GM18858 (cell line): ENCODE data around the gene BCAS3.
"Not testable (repeated sequence)": the region's sequence is repeated elsewhere in the genome, so short reads cannot be mapped to it uniquely, and the experiment has no call there.

Experiments
- ATAC-seq: cut with Tn5 transposase; IDR thresholded peaks from one replicate; pipeline ENCODE4 v1.9.1; 2021; ENCODE audit not compliant: unreplicated experiment

BCAS3 gene

DNA sequence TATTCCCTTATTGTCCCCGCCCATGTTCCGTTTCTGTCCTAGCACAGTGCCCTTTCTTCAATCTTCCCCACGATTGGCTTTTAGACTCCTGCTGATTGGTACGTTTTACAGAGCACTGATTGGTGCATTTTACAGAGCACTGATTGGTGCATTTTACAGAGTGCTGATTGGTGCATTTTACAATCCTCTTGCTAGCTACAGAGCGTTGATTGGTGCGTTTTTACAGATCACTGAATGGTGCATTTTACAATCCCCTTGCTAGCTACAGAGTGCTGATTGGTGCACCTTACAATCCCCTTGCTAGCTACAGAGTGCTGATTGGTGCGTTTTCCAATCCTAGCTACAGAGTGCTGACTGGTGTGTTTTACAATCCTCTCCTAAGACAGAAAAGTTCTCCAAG is 3.0 kb upstream of the BCAS3 start:
- ATAC-seq = not testable (repeated sequence)

DNA sequence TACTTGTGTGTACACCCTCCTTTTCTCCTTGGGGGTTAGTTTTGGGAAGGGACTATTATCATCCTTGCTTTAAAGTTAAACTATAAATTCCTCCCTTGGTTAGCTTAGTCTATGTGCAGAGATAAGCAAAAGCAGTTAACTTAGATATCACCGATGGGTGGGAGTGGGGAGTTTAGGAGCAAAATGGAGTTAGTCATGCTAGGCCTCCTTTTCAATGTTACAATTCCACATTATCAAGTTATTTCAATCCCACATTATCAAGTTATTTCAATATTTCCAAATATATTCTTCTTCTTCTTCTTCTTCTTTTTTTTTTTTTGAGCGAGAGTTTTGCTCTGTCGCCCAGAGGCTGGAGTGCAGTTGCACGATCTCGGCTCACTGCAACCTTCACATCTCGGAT is 1.7 kb upstream of the BCAS3 start:
- no peak for ATAC-seq

DNA sequence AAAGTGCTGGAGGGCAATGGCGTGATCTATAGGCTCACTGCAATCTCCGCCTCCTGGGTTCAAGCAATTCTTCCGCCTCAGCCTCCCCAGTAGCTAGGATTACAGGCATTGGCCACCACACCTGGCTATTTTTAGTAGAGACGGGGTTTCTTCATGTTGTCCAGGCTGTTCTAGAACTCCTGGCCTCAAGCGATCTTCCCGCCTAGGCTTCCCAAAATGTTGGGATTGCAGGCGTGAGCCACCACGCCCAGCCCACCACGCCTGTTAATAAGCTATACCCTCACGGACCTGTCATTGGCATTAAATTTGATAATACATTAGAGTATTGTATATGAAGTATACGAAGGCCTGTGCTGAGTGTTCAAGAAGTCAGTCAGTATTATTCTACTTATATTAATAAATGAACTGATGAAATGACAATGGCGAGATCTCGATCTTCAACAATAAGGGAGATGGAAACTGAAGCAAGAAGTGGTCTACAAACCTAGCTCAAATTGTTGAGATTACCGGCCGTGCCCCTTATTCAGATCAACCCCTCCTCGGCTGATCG is 818 bp upstream of the BCAS3 start:
- no peak for ATAC-seq

DNA sequence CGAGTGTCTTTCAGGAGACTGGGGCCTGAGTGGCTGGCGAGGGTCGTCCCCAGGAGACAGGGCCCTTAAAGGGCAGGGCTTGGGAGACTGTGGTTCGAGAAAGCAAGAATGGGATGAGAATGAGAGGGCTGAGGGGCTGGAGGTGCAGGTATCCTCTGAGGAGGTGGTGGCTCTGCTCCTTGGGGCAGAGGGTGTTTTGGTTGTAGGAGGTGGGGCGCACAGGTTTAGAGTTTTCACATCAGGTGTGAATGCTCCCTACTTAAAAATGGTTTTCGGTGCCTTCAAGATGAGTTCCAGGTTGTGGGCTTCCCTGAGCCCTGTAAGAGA is 430 bp downstream of the BCAS3 start:
- ATAC-seq = no peak

DNA sequence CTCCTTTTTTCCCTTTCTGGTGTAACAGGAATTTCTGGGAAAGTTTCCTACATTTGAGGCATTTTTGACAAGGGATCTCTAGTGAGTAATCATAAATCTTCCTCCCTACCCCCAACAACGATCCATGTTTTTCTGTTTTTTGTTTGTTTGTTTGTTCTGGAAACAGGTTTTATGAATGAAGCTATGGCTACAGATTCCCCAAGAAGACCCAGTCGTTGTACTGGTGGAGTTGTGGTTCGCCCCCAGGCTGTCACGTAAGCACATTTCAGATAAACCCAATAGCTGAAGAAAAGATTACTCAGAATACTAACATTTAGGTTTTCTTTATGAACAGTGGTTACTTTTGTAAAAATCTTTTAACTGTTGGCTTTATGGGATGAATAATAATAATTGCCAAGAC is 1.6 kb downstream of the BCAS3 start:
- ATAC-seq = no peak

DNA sequence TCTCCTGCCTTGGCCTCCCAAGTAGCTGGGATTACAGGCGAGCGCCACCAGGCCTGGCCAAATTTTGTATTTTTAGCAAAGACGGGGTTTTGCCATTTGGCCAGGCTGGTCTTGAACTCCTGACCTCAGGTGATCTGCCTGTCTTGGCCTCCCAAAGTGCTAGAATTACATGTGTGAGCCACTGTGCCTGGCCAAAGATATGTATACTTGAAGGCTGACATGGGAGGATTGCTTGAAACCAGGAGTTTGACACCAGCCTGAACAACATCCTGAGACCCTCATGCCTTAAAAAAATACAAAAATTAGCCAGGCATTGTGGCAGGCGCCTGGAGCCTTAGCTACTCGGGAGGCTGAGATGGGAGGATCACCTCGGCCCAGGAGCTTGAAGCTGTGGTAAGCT is 3.1 kb downstream of the BCAS3 start:
- no peak for ATAC-seq

DNA sequence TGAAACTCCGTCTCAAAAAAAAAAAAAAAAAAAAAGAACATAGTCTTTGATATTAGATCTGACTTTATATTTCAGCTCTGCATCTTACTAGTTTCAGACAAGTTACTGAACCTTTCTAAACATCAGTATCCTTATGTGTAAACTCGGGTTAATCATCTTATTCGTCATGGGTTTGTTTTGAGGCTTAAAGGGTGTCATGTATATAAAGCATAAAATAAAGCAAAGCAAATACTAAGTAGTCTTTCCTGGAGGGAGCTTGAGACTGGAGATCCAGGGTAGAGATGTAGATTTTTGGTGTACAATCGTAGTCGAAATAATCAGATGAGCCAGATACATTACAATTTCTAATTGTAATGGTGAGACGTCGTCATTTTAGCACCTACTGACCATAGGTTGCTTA is 7.8 kb downstream of the BCAS3 start:
- ATAC-seq = no peak

DNA sequence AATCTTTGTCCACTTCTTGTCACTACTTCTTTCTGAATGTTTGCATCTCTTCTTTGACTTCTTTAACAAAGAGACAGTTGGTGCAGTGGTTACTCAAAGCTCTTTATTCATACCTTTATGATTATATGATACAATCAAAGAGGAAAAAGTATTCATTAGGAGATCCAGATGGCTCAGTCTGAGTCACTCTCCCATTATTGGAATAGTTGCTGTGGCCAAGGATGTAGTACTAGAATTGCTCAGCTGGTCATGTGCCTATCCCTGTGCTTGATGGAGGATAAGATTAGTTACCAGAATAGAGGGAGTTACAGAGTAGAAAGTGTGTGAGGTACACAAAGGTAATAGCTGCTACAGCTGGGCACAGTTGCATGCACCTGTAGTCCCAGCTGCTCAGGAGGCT is 18.3 kb downstream of the BCAS3 start:
- no peak for ATAC-seq

DNA sequence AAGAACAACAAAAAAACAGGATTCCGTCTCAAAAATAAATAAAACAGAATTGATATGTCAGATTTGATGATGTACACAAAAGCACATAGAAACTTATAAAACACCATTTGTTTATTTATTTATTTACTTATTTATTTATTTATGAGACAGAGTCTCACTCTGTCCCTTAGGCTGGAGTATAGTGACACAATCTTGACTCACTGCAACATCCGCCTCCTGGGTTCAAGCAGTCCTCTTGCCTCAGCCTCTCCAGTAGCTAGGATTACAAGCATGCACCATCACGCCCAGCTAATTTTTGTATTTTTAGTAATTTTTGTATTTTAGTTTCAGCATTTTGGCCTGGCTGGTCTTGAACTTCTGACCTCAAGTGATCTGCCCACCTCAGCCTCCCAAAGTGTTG is 21.4 kb downstream of the BCAS3 start:
- no peak for ATAC-seq

DNA sequence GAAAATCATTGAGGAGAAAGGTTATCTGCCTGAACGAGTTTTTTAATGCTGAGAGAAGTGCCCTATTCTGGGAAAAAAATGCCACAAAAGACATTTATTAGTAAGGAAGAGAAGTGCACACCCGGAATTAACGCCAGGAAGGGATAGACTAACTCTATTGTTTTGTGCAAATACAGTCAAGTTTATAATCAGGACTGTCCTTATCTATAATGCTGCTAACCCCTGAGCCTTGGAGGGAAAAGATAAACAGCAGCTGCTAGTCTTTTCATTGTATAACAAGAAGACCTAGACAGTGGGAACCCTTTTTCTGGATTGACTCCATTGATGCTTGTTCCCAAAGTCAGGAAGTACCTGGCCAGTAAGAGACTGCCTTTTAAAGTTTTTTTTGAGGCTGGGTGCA is 26.5 kb downstream of the BCAS3 start:
- no peak for ATAC-seq

DNA sequence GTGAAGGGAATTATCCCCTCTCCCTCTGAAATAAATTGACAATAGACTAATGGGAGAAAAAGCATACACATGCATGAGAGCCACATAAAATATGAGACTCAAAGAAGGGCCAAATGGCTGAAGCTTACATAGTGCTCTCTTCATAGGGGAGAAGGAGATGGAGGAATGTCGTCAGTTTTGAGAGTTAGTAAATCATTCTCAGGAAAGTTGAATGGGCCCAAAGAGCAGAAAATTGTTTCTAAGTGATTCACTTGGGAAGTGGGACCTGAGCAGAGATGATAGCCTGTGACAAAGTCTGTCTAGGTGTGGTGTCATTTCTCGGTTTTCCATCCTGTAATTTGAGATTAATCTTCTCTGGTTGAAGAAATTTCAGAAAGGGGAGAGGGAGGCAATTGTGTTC is 35.0 kb downstream of the BCAS3 start:
- no peak for ATAC-seq

DNA sequence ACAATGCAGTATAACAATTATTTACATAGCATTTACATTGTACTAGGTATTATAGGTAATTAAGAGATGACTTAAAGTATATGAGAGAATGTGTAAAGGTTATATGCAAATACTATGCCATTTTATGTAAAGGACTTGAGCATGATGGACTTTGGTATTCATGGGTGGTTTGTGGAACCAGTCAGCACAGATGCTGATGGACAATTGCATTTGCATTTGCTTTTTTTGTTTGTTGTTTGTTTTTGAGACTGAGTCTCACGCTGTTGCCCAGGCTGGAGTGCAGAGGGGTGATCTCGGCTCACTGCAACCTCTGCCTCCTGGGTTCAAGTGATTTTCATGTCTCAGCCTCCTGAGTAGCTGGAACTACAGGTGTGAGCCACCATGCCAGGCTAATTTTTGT is 36.0 kb downstream of the BCAS3 start:
- no peak for ATAC-seq

DNA sequence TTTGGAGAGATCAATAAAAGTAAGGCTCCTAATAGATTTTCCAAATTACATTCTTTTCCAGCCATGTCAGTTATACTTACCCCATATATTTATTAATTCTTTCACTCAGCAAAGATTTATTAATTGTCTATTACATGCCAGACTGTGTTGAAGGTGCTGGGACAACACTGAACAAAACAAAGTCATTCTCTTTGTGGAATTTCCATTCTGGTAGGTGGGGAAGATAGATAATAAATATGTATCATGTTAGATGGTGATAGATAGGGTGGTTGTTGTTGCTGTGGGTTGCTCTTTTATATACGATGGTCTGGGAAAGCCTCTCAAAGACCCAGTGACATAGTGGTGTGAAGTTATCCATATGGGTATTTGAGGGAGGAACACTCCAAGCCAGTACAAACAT is 39.1 kb downstream of the BCAS3 start:
- no peak for ATAC-seq

DNA sequence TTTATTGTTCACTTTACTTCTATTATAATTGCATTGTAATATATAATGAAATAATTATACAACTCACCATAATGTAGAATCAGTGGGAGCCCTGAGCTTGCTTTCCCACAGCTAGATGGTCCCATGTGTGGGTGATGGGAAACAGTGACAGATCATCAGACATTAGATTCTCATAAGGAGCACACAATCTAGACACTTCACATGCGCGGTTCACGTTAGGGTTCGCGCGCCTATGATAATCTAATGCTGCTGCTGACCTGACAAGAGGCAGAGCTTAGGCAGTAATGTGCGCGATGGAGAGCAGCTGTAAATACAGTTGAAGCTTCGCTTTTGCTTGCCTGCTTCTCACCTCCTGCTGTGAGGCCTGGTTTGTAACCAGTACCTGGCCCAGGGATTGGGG is 40.2 kb downstream of the BCAS3 start:
- no peak for ATAC-seq

DNA sequence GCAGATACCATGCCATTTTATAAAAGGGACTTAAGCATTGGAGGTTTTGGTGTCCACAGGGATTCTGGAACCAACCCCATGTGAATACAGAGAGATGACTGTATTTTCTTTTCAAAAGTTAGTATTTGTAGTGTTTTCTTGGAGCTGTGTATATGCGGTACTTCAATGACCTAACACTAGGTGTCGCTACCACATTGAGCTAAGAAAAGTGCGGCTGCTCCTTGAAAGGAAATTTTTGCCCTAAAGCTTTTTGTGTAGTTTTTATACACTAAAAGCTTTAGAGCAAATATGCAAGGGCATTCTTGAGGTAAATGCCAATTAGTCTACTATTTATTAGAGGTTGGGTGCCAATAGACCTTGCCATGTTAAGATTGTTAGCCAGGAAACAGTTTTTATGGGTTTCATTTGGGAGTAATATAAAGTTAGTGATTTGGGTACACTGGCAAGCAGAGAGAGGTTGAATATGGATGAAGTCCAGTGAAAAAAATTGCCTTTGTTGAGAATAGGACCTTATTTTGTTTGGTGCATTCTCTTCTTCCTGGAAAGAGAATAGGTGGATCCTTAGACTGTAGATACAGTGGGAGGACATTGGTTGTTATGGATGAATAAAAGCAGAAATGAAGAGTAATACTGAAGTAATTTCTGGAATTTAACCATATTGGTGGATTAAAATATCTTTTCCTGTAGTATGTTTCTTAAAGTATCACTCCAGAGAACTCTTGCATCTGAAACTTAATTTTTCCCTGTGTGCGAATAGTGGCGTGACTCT is 43.3 kb downstream of the BCAS3 start:
- no peak for ATAC-seq

DNA sequence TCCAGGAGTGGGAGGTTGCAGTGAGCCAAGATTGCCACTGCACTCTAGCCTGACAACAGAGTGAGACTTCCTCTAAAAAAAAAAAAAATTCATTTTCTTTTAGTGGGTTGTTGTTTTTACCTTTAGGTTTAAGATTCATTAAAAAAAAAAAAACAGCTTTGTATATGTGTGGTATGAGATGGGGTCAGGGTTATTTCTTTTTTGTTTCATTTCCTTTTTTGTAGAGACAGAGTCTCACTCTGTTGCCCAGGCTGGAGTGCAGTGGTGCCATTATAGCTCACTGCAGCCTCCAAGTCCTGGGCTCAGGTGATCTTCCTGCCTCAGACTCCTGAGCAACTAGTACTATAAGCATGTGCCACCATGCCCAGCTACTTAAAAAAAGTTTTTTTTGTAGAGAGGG is 47.0 kb downstream of the BCAS3 start:
- peak; percentile 51 for ATAC-seq

DNA sequence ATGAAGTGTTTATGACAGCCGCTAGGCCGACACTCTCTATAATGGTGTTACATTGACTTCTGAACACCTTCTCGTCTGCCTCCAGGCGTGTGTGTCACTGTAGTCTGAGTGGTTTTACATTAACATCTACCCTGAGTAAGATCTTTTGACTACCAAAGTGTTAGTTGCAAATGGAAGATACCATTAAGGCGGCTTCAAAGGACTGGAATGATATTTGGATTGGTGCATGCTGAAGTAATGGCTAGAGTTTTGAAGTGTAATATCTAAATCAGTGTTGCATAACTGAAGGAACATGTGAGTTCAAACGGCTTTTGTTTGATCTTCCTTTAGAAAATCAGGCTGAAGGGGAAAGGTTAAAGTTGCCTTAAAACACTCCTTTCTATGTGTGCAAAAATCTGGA is 52.2 kb downstream of the BCAS3 start:
- ATAC-seq = no peak

DNA sequence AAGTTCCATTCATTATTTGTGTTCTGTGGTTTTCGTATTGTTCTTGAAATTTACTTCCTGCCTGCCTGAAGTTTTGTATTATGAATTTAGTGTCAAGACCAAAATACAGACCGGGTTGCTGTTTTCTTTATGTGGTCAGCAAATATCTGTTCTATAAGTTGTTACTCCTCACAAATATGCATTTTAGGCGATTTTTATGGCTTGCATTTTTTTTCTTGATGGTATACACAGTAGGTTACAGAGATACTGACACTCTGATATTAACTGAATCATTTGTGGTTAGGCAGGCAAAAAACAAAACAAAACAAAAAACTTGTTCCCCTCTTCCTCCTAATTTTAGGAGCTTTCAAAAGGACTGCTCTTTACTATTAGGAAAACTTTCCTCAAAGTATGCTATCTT is 52.6 kb downstream of the BCAS3 start:
- no peak for ATAC-seq

DNA sequence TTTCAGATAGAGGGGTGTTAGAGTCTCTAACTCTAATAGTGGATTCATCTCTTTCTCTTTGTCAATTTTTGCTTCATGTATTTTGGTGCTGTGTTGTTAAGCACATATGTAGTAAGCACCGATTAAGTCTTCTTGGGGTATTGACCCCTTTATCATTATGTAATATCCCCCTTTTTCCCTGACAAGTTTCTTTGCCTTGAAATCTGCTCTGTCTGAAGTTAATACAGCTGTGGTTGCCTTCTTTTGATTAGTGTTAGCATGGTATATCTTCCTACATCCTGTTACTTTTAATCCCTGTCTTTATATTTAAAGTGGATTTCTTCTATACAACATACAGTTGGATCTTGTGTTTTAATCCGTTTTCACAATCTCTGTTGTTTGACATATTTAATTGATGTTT is 60.6 kb downstream of the BCAS3 start:
- no peak for ATAC-seq

DNA sequence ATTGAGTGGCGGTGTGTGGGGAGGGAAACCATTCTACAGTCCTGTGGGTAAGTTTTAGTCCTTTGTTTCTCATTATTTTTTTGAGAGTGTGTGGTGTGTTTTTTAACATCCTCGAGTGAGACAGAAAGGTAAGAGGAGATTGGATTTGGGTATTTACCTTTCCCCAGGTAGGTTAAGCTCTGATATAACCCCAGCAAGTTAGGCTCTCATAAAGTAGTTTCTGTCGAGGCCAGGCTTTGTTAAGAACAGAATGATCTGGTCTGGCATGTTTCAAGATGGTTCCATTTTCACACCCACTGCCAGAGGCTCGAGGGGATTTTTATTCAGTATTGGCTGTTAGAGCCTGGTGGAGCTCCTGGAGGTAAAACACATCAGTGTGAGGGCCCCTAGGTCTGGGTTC is 62.9 kb downstream of the BCAS3 start:
- ATAC-seq = no peak

DNA sequence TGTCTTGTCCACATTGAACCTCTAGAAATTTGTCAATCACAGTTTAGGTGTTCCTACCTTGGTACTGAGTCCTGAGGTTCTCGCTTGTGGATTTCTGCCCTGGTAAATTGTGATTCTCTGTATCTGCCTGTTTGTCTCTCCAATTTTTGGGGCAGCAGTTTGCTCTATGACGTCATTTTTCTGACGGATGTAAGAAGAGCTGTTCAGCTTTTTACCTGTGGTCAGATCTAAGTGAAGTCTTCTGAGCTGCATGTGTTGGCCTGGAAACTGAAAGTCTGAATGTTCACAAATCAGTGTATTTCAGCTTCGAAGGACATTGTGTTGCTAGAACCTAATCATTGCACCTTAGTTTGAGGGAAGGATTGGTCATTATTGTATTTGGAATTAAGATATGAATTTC is 63.4 kb downstream of the BCAS3 start:
- ATAC-seq = no peak

DNA sequence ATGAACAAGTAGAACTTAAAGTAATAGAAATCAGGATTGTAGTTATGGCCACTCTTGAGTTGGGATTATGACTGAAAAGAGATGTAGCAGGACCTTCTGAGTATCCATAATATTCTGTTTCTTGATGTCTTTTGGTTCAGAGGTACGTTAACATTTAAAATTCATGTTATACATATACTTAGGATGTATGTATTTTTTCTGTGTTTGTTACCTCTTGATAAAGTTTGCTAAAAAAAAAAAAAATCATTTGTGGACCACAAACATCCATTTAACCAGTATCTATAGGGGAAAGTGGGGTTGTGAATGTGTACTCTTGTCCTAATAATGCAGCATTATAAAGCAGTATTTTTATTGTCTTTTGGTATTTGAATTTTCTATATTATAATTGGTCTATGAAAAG is 65.6 kb downstream of the BCAS3 start:
- ATAC-seq = no peak

DNA sequence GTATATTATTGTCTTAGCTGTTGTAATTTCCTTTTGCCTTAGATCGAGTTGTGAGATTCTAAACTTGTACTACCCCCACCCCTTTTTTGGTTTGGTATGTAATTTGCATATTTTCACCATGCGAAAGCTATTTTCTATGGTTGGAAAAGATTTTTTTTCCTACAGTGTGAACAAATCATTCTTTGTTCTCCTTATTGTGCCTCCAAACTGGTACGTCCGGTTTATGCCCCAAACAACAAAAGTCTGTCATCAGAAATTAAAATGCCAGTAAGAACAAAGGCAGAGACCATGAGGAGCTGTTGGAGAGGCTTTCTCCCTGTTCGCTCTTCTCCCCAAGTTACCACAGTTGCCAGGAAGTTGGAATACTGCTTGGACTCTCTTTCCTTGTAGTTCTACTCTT is 66.1 kb downstream of the BCAS3 start:
- no peak for ATAC-seq
